Measurements from ENCODE around the gene SUFU. TPM values are rescaled to one million over a fixed set of nuclear protein-coding genes. Genes with fewer than 3 reads are reported as not detected.

The SUFU gene
- total and polyA plus RNA-seq, 4 donors: 1.8 to 3.8 (median 2.9) TPM

DNA sequence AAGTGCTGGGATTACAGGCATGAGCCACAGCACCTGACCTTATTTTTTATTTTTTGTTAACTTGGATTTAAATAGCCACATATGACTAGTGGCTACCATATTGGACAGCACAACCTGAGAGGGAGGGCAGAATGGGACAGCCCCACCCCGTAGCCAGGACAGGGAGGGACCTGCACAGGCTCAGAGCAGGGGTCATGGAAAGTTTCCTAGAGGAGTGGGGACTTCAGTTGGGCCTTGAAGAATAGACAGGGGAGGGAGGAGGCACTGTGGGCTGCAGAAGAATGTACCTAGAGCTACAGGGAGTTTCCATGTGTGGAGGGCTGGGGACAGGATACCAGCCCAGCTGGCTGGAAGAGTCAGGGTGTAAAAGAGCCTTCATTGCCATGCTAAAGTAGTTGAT, 149.3 kb downstream of the SUFU start:
- Histone ChIP-seq H3K27ac (ENCODE audit: low read depth in 1 of 2, low read length in 2 of 2) (no peak overlapping the region), H3K27me3 (ENCODE audit: control insufficient read depth in 4 of 4, insufficient read depth in 4 of 4, low read length in 3 of 4) (no peaks in the 10 kb centered on the region), H3K4me1 (ENCODE audit: control insufficient read depth in 4 of 4, insufficient read depth in 4 of 4, low read length in 3 of 4) (peaks cover 17 to 47% (median 26%) of the 10 kb centered on the region in 4 donors), H3K36me3 (ENCODE audit: control insufficient read depth in 4 of 4, insufficient read depth in 3 of 4, low read depth in 1 of 4, low read length in 3 of 4) (peaks cover 15 to 45% (median 30%) of the 10 kb centered on the region in 4 donors), H3K9me3 (ENCODE audit: control insufficient read depth in 4 of 4, low read length in 3 of 4) (no peaks in the 10 kb centered on the region), H3K4me3 (ENCODE audit: low read depth in 1 of 3, low read length in 3 of 3) (no peak overlapping the region), H3K9ac (ENCODE audit: low read depth in 1 of 2, low read length in 2 of 2) (no peak overlapping the region)
- WGBS: 94% methylated on average over 1 of the region's 1 CpG
- no peak for DNase-seq (ENCODE audit: low spot score)
- TF ChIP-seq, protein P1, sequence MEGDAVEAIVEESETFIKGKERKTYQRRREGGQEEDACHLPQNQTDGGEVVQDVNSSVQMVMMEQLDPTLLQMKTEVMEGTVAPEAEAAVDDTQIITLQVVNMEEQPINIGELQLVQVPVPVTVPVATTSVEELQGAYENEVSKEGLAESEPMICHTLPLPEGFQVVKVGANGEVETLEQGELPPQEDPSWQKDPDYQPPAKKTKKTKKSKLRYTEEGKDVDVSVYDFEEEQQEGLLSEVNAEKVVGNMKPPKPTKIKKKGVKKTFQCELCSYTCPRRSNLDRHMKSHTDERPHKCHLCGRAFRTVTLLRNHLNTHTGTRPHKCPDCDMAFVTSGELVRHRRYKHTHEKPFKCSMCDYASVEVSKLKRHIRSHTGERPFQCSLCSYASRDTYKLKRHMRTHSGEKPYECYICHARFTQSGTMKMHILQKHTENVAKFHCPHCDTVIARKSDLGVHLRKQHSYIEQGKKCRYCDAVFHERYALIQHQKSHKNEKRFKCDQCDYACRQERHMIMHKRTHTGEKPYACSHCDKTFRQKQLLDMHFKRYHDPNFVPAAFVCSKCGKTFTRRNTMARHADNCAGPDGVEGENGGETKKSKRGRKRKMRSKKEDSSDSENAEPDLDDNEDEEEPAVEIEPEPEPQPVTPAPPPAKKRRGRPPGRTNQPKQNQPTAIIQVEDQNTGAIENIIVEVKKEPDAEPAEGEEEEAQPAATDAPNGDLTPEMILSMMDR (IDR thresholded peaks at IDR 0.05; ENCODE audit: low read depth, low read length, missing input control): no peak
- TF ChIP-seq RXRA (IDR thresholded peaks at IDR 0.05): no peak
- no peak for TF ChIP-seq NR2F2 (IDR thresholded peaks at IDR 0.05)
- TF ChIP-seq, protein P2, sequence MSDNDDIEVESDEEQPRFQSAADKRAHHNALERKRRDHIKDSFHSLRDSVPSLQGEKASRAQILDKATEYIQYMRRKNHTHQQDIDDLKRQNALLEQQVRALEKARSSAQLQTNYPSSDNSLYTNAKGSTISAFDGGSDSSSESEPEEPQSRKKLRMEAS (IDR thresholded peaks at IDR 0.05): no peak
- no peak for TF ChIP-seq HNF4G (IDR thresholded peaks at IDR 0.05)
- no peak for TF ChIP-seq GABPA (IDR thresholded peaks at IDR 0.05 in 1 of 2, conservative IDR thresholded peaks at IDR 0.05 in 1 of 2)
- TF ChIP-seq JUND (IDR thresholded peaks at IDR 0.05): no peak
- no peak for TF ChIP-seq TAF1 (conservative IDR thresholded peaks at IDR 0.05)
- TF ChIP-seq EGR1 (IDR thresholded peaks at IDR 0.05; ENCODE audit: low read depth in 2 of 2): no peak
- TF ChIP-seq HNF4A (conservative IDR thresholded peaks at IDR 0.05): no peak
- no peak for TF ChIP-seq FOXA1 (IDR thresholded peaks at IDR 0.05)
- TF ChIP-seq, protein P3, sequence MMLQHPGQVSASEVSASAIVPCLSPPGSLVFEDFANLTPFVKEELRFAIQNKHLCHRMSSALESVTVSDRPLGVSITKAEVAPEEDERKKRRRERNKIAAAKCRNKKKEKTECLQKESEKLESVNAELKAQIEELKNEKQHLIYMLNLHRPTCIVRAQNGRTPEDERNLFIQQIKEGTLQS (IDR thresholded peaks at IDR 0.05): no peak
- no peak for TF ChIP-seq FOXA2 (IDR thresholded peaks at IDR 0.05)
- TF ChIP-seq, protein P4, sequence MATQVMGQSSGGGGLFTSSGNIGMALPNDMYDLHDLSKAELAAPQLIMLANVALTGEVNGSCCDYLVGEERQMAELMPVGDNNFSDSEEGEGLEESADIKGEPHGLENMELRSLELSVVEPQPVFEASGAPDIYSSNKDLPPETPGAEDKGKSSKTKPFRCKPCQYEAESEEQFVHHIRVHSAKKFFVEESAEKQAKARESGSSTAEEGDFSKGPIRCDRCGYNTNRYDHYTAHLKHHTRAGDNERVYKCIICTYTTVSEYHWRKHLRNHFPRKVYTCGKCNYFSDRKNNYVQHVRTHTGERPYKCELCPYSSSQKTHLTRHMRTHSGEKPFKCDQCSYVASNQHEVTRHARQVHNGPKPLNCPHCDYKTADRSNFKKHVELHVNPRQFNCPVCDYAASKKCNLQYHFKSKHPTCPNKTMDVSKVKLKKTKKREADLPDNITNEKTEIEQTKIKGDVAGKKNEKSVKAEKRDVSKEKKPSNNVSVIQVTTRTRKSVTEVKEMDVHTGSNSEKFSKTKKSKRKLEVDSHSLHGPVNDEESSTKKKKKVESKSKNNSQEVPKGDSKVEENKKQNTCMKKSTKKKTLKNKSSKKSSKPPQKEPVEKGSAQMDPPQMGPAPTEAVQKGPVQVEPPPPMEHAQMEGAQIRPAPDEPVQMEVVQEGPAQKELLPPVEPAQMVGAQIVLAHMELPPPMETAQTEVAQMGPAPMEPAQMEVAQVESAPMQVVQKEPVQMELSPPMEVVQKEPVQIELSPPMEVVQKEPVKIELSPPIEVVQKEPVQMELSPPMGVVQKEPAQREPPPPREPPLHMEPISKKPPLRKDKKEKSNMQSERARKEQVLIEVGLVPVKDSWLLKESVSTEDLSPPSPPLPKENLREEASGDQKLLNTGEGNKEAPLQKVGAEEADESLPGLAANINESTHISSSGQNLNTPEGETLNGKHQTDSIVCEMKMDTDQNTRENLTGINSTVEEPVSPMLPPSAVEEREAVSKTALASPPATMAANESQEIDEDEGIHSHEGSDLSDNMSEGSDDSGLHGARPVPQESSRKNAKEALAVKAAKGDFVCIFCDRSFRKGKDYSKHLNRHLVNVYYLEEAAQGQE (IDR thresholded peaks at IDR 0.05): no peak
- TF ChIP-seq, protein P5, sequence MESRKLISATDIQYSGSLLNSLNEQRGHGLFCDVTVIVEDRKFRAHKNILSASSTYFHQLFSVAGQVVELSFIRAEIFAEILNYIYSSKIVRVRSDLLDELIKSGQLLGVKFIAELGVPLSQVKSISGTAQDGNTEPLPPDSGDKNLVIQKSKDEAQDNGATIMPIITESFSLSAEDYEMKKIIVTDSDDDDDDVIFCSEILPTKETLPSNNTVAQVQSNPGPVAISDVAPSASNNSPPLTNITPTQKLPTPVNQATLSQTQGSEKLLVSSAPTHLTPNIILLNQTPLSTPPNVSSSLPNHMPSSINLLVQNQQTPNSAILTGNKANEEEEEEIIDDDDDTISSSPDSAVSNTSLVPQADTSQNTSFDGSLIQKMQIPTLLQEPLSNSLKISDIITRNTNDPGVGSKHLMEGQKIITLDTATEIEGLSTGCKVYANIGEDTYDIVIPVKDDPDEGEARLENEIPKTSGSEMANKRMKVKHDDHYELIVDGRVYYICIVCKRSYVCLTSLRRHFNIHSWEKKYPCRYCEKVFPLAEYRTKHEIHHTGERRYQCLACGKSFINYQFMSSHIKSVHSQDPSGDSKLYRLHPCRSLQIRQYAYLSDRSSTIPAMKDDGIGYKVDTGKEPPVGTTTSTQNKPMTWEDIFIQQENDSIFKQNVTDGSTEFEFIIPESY (IDR thresholded peaks at IDR 0.05): no peak
- no peak for TF ChIP-seq RAD21 (IDR thresholded peaks at IDR 0.05)

DNA sequence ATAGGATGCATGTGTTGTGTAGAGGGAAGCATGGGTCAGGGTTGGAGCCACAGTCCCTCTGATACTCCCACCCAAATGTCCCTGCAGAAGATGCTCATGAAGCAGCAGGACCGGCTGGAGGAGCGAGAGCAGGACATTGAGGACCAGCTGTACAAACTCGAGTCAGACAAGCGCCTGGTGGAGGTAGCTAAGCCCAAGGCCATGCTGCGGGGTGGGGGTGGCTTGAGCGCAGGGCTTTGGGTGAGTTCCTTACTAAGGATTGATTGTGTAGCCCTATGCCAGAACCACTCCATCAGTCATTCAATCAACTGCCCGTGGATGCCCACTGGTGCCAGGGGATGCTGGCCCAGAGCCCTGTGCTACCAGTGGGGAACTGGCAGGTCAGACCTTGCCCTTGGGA, 150.8 kb downstream of the SUFU start:
- no peak overlapping the region for H3K9ac ChIP-seq (ENCODE audit: low read depth in 1 of 2, low read length in 2 of 2)
- no peak overlapping the region for H3K4me3 ChIP-seq (ENCODE audit: low read depth in 1 of 3, low read length in 3 of 3)
- DNase-seq (ENCODE audit: low spot score): no peak
- H3K27ac ChIP-seq (ENCODE audit: low read depth in 1 of 2, low read length in 2 of 2): no peak overlapping the region
- 84% methylated on average over 7 of the region's 7 CpGs for WGBS
- H3K4me1 ChIP-seq (ENCODE audit: control insufficient read depth in 4 of 4, insufficient read depth in 4 of 4, low read length in 3 of 4): peaks cover 2 to 35% (median 18%) of the 10 kb centered on the region in 4 donors
- no peak for TF ChIP-seq RAD21 (IDR thresholded peaks at IDR 0.05)
- TF ChIP-seq JUND (IDR thresholded peaks at IDR 0.05): no peak
- TF ChIP-seq SP1 (IDR thresholded peaks at IDR 0.05): no peak
- H3K9me3 ChIP-seq (ENCODE audit: control insufficient read depth in 4 of 4, low read length in 3 of 4): no peaks in the 10 kb centered on the region
- peaks cover 15 to 49% (median 30%) of the 10 kb centered on the region in 4 donors for H3K36me3 ChIP-seq (ENCODE audit: control insufficient read depth in 4 of 4, insufficient read depth in 3 of 4, low read depth in 1 of 4, low read length in 3 of 4)
- no peaks in the 10 kb centered on the region for H3K27me3 ChIP-seq (ENCODE audit: control insufficient read depth in 4 of 4, insufficient read depth in 4 of 4, low read length in 3 of 4)
